Keratinocyte (primary cell): ENCODE data around the gene SEMA3E. TPM values are rescaled to one million over a fixed set of nuclear protein-coding genes. Genes with fewer than 3 reads are reported as not detected.
A peak's percentile ranks its signal among the peaks of the same experiment; 100 is the strongest.
"Not testable (repeated sequence)": the region's sequence is repeated elsewhere in the genome, so short reads cannot be mapped to it uniquely, and the experiment has no call there.

Experiments used
- DNase-seq: peaks from one replicate; pipeline ENCODE4 v3.0.0-alpha.2; 2011; ENCODE audit warnings: low read depth, missing footprints, low spot score
- FAIRE-seq: peaks from 2 replicates; lab custom pipeline; 2011; peaks lifted over from hg19 to GRCh38; lab: Jason Lieb, UNC
- H2AFZ ChIP-seq: 2 replicates; pipeline ENCODE4 v1.6.0; 2012; ENCODE audit warnings: low read length, control low read depth, inconsistent platforms; ENCODE audit not compliant: control insufficient read depth
- H3K27ac ChIP-seq: 2 replicates; pipeline ENCODE4 v1.5.1; 2011; ENCODE audit warnings: low read length; ENCODE audit not compliant: control insufficient read depth, insufficient read depth
- H3K27me3 ChIP-seq: 3 replicates; pipeline ENCODE4 v1.6.0; 2011; ENCODE audit warnings: low read length; ENCODE audit not compliant: control insufficient read depth, insufficient read depth; ENCODE audit errors: extremely low read depth
- H3K36me3 ChIP-seq, 2 experiments: 2 replicates in 1 of 2; 3 replicates in 1 of 2; pipeline ENCODE4 v1.5.1; 2011; ENCODE audit warnings: low read length in 2 of 2, mild to moderate bottlenecking in 1 of 2; ENCODE audit not compliant: control insufficient read depth in 2 of 2, insufficient read depth in 2 of 2; ENCODE audit errors: extremely low read depth in 1 of 2
- H3K4me1 ChIP-seq: 3 replicates; pipeline ENCODE4 v1.5.1; 2011; ENCODE audit warnings: low read length; ENCODE audit not compliant: control insufficient read depth, insufficient read depth; ENCODE audit errors: extremely low read depth
- H3K4me2 ChIP-seq: 3 replicates; pipeline ENCODE4 v1.6.0; 2011; ENCODE audit warnings: low read depth, low read length; ENCODE audit not compliant: control insufficient read depth, insufficient read depth; ENCODE audit errors: extremely low read depth
- H3K4me3 ChIP-seq, 3 experiments: fragments of 200-600 bp in 1 of 3; sonication (generic) in 1 of 3; 2 replicates in 2 of 3; 3 replicates in 1 of 3; pipeline ENCODE4 v1.5.1; 2011 to 2016; ENCODE audit warnings: low read length in 3 of 3, mild to moderate bottlenecking in 3 of 3, control low read depth in 2 of 3, inconsistent platforms in 1 of 3, low read depth in 1 of 3, mixed read lengths in 1 of 3, mixed run types in 1 of 3, moderate library complexity in 1 of 3; ENCODE audit not compliant: control insufficient read depth in 2 of 3, insufficient read depth in 2 of 3; ENCODE audit errors: extremely low read depth in 1 of 3
- H3K79me2 ChIP-seq: 2 replicates; pipeline ENCODE4 v1.6.0; 2012; ENCODE audit warnings: low read length; ENCODE audit not compliant: control insufficient read depth, insufficient read depth
- H3K9ac ChIP-seq: 3 replicates; pipeline ENCODE4 v1.6.0; 2011; ENCODE audit warnings: low read length; ENCODE audit not compliant: control insufficient read depth, insufficient read depth; ENCODE audit errors: extremely low read depth
- H3K9me1 ChIP-seq: 3 replicates; pipeline ENCODE4 v1.6.0; 2011; ENCODE audit warnings: low read length; ENCODE audit not compliant: control insufficient read depth, insufficient read depth; ENCODE audit errors: extremely low read depth
- H3K9me3 ChIP-seq: 2 replicates; pipeline ENCODE4 v1.5.1; 2012; ENCODE audit warnings: low read depth, low read length; ENCODE audit not compliant: control insufficient read depth
- H4K20me1 ChIP-seq: 3 replicates; pipeline ENCODE4 v1.6.0; 2011; ENCODE audit warnings: low read length; ENCODE audit not compliant: control insufficient read depth, insufficient read depth; ENCODE audit errors: extremely low read depth
- EZH2 ChIP-seq: IDR thresholded peaks from one replicate; pipeline ENCODE4 v1.6.1; 2012; ENCODE audit warnings: inconsistent platforms, mild to moderate bottlenecking, low read length, moderate library complexity
- dilution Hi-C: fragments of 300-500 bp; cut with MboI; formaldehyde crosslinking; loops from one replicate; pipeline ENCODE4 v1.7.0; 2020; ENCODE audit warnings: low sequenced_read_pairs; ENCODE audit not compliant: extremely low pct_ligation_motif_present
- polyA plus RNA-seq, 5 experiments: library from polyadenylated mRNA; depleted of rRNA in 3 of 5; stranded (reverse) in 3 of 5; stranded (forward) in 1 of 5; unstranded in 1 of 5; fragments of >200 nt; gene quantifications; 1 replicate in 1 of 5; 2 replicates in 3 of 5; 3 replicates in 1 of 5; pipeline versions ENCODE4 v1.2.1 to v1.2.3, GENCODE V29; 2011 to 2012; ENCODE audit warnings: missing spikeins in 2 of 5, low read depth in 1 of 5, low replicate concordance in 1 of 5
- TF ChIP-seq, protein P1 (sequence below), 3 experiments: IDR thresholded peaks in 1 of 3; conservative IDR thresholded peaks in 1 of 3; optimal IDR thresholded peaks in 1 of 3; 2 replicates in 2 of 3; 3 replicates in 1 of 3; pipeline versions ENCODE3 to v1.5.1; 2011; ENCODE audit warnings: low read length in 3 of 3, mild to moderate bottlenecking in 3 of 3, moderate library complexity in 2 of 3, control low read depth in 1 of 3, inconsistent platforms in 1 of 3; ENCODE audit not compliant: insufficient read depth in 2 of 3; ENCODE audit errors: extremely low read depth in 1 of 3

Gene SEMA3E
- polyA plus RNA-seq, 1 donor (not counting 4 experiments of a cell fraction or from before 2014, with no cell fraction given): 0.21 TPM

DNA sequence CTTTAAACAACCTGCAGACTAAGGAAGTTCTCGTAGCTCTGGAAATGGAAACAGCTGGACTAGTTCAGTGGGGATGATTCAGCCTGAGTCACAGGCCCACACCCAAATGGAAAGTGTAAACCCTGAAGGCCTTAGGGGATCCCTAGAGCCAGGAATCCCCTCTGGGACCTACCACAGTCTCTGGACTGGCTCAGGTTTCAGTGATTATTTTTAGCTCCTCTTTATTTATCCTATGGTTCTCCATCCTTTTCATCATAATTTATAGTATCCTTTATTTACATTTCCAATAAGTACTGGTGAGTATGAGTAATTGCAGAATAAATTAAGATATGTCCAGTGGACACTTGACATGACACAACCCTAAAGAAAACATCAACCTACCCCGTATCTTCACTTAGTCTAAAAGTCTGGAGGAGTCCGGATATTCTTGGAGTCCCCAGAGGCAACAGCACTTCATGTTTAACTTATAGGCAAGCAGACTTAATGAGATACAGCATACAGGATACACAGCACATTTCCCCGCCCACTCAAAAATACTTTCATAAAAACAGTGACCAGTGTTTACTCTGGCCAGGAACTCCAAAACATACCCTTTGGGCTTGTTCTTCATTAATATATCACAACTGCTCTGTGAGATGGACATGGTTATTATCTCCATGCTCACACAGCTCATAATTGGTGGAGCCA lies 28.4 kb upstream of the SEMA3E start:
- Histone ChIP-seq H2AFZ (no peak overlapping the region), H3K4me2 (peak overlapping the region; percentile 59), H3K4me1 (peaks cover 7% of the 10 kb centered on the region), H3K79me2 (no peaks in the 10 kb centered on the region), H3K9me1 (no peaks in the 10 kb centered on the region), H4K20me1 (no peaks in the 10 kb centered on the region), H3K4me3 (no peak overlapping the region), H3K9ac (no peak overlapping the region), H3K9me3 (no peaks in the 10 kb centered on the region), H3K27me3 (no peaks in the 10 kb centered on the region), H3K27ac (no peak overlapping the region), H3K36me3 (no peaks in the 10 kb centered on the region)
- TF ChIP-seq, protein P1, sequence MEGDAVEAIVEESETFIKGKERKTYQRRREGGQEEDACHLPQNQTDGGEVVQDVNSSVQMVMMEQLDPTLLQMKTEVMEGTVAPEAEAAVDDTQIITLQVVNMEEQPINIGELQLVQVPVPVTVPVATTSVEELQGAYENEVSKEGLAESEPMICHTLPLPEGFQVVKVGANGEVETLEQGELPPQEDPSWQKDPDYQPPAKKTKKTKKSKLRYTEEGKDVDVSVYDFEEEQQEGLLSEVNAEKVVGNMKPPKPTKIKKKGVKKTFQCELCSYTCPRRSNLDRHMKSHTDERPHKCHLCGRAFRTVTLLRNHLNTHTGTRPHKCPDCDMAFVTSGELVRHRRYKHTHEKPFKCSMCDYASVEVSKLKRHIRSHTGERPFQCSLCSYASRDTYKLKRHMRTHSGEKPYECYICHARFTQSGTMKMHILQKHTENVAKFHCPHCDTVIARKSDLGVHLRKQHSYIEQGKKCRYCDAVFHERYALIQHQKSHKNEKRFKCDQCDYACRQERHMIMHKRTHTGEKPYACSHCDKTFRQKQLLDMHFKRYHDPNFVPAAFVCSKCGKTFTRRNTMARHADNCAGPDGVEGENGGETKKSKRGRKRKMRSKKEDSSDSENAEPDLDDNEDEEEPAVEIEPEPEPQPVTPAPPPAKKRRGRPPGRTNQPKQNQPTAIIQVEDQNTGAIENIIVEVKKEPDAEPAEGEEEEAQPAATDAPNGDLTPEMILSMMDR (optimal IDR thresholded peaks at IDR 0.05 in 1 of 3, IDR thresholded peaks at IDR 0.05 in 1 of 3, conservative IDR thresholded peaks at IDR 0.05 in 1 of 3; ENCODE audit: extremely low read depth in 1 of 3, insufficient read depth in 2 of 3, low read length in 3 of 3): no peak
- TF ChIP-seq EZH2: no peak
- DNase-seq (peak; percentile 49), FAIRE-seq (peak; percentile 90)
- dilution Hi-C loops: no loop called here

GRCh38 chr7:83673291-83673690 lies 24.4 kb upstream of the SEMA3E start:
- H3K79me2 ChIP-seq, FAIRE-seq, H3K36me3 ChIP-seq, H4K20me1 ChIP-seq, H3K27ac ChIP-seq, H3K9me1 ChIP-seq, H3K9ac ChIP-seq, H3K27me3 ChIP-seq, H2AFZ ChIP-seq, H3K4me3 ChIP-seq, DNase-seq, H3K4me1 ChIP-seq, H3K9me3 ChIP-seq, H3K4me2 ChIP-seq: not testable (repeated sequence)
- dilution Hi-C loops: loop anchor here (25.0 kb wide), 1 partner anchor 261 kb away; no protein-coding TSS in a partner anchor
